HEK293 (cell line): Measurements from ENCODE around the gene RBMS1.

Experiments
- CTCF ChIP-seq: fragments of 450-650 bp; formaldehyde crosslinking; IDR thresholded peaks from 2 replicates; pipeline ENCODE4 v1.5.1; 2016; ENCODE audit warnings: missing biosample characterization, missing genetic modification characterization
- ZBTB21 ChIP-seq: fragments of 450-650 bp; formaldehyde crosslinking; IDR thresholded peaks from 2 replicates; pipeline ENCODE4 v1.5.1; 2017; ENCODE audit warnings: missing biosample characterization, missing genetic modification characterization
- ZFP37 ChIP-seq: fragments of 450-650 bp; formaldehyde crosslinking; IDR thresholded peaks from 2 replicates; pipeline ENCODE4 v1.5.1; 2016; ENCODE audit warnings: missing biosample characterization, missing genetic modification characterization
- ZNF146 ChIP-seq: fragments of 450-650 bp; formaldehyde crosslinking; IDR thresholded peaks from 2 replicates; pipeline ENCODE4 v1.5.1; 2016; ENCODE audit warnings: missing biosample characterization, missing genetic modification characterization
- ZNF202 ChIP-seq: fragments of 450-650 bp; formaldehyde crosslinking; IDR thresholded peaks from 2 replicates; pipeline ENCODE4 v1.5.1; 2016; ENCODE audit warnings: missing biosample characterization, missing genetic modification characterization, borderline replicate concordance
- ZNF510 ChIP-seq: fragments of 450-650 bp; formaldehyde crosslinking; IDR thresholded peaks from 2 replicates; pipeline ENCODE4 v1.5.1; 2018; ENCODE audit warnings: mild to moderate bottlenecking, missing genetic modification characterization, missing biosample characterization; ENCODE audit not compliant: insufficient replicate concordance
- ZNF521 ChIP-seq: fragments of 450-650 bp; formaldehyde crosslinking; IDR thresholded peaks from 2 replicates; pipeline ENCODE4 v1.5.1; 2017; ENCODE audit warnings: missing biosample characterization, mild to moderate bottlenecking, missing genetic modification characterization
- ZNF792 ChIP-seq: fragments of 450-650 bp; formaldehyde crosslinking; IDR thresholded peaks from 2 replicates; pipeline ENCODE4 v1.5.1; 2016; ENCODE audit warnings: missing biosample characterization, missing genetic modification characterization

- TF ChIP-seq ZFP37 (tag by site-specific recombination), result no peak
- TF ChIP-seq ZBTB21, result no peak
- no peak for TF ChIP-seq CTCF (tag by site-specific recombination)
- TF ChIP-seq ZNF510 (tag by site-specific recombination), result no peak
- no peak for TF ChIP-seq ZNF792 (tag by site-specific recombination)
- no peak for TF ChIP-seq ZNF146
- TF ChIP-seq ZNF521 (tag by site-specific recombination), result no peak
- TF ChIP-seq ZNF202, result no peak
Observed at GRCh38 chr2:160306985-160307384, 186.6 kb downstream of the RBMS1 start.
